Kasumi-1 (cell line): ENCODE data around the gene ATP2B2.

Experiments
- DNase-seq, 2 experiments: peaks; one replicate each; lab custom pipeline; 2025; lab: John Stamatoyannopoulos, UW

Gene ATP2B2

GRCh38 chr3:10426346-10427220 is 78.8 kb downstream of the ATP2B2 start:
- no peak for DNase-seq

- DNase-seq, result no peak
These were observed 82.1 kb downstream of the ATP2B2 start for GRCh38 chr3:10423171-10423882.

- no peak for DNase-seq
These were observed 83.4 kb downstream of the ATP2B2 start for GRCh38 chr3:10421996-10422395.

GRCh38 chr3:10420745-10421475 is 84.5 kb downstream of the ATP2B2 start:
- no peak for DNase-seq

GRCh38 chr3:10419637-10420232 is 85.7 kb downstream of the ATP2B2 start:
- DNase-seq, result no peak

GRCh38 chr3:10417847-10418246 is 87.5 kb downstream of the ATP2B2 start:
- DNase-seq, result peak; percentile 4 to 18

- DNase-seq, result no peak
These were observed 88.6 kb downstream of the ATP2B2 start for GRCh38 chr3:10416730-10417300.

GRCh38 chr3:10413041-10413440 is 92.3 kb downstream of the ATP2B2 start:
- no peak for DNase-seq

GRCh38 chr3:10411598-10412332 is 93.6 kb downstream of the ATP2B2 start:
- no peak for DNase-seq

GRCh38 chr3:10410383-10411002 is 94.9 kb downstream of the ATP2B2 start:
- no peak for DNase-seq

GRCh38 chr3:10408680-10409079 is 96.7 kb downstream of the ATP2B2 start:
- no peak for DNase-seq

GRCh38 chr3:10407361-10407760 is 98.0 kb downstream of the ATP2B2 start:
- no peak for DNase-seq

- DNase-seq, result no peak
These were observed 99.0 kb downstream of the ATP2B2 start for GRCh38 chr3:10406414-10406813.

- no peak for DNase-seq
These were observed 99.6 kb downstream of the ATP2B2 start for GRCh38 chr3:10405816-10406215.

- no peak for DNase-seq
These were observed 100.5 kb downstream of the ATP2B2 start for GRCh38 chr3:10404876-10405275.

- DNase-seq, result no peak
These were observed 101.0 kb downstream of the ATP2B2 start for GRCh38 chr3:10404377-10404776.

GRCh38 chr3:10401990-10402761 is 103.2 kb downstream of the ATP2B2 start:
- no peak for DNase-seq

- no peak for DNase-seq
These were observed 104.5 kb downstream of the ATP2B2 start for GRCh38 chr3:10400749-10401495.
